Epidermal melanocyte (primary cell): Measurements from ENCODE around the gene HNF1A.

Experiments
- DNase-seq: peaks from one replicate; pipeline ENCODE4 v3.0.0; 2011; ENCODE audit warnings: low spot score; ENCODE audit not compliant: insufficient read length

Gene HNF1A

DNA sequence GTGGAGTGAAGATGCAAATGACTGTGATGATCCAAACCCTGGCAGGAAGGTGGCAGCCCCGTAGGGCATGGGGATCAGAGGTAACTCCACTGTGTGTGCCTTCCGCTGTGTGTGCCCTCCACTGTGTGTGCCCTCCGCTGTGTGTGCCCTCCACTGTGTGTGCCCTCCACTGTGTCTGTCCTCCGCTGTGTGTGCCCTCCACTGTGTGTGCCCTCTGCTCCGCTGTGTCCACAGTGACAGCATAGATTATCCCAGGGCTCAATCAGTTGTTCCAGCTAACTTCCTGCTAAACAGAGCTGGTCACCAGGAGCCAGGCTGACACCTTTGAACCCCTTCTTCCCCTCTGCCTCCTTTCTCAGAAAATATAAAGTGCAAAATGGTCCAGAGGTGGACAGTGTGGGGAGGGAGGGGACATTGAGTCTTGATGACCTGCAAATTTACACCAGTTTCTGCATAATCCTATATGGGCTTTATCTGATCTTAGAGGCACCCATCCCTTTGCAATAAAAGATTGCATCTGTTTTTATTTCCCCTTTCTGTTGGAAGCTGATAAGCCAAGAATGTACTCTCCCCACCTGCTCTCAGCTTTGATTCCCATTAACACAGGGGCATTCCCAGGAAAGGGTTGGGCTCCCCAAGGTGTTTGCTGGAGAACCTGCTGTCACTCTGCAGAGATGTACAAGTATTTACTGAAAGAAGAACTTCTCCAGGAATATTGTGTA lies 21.6 kb upstream of the HNF1A start:
- no peak for DNase-seq

DNA sequence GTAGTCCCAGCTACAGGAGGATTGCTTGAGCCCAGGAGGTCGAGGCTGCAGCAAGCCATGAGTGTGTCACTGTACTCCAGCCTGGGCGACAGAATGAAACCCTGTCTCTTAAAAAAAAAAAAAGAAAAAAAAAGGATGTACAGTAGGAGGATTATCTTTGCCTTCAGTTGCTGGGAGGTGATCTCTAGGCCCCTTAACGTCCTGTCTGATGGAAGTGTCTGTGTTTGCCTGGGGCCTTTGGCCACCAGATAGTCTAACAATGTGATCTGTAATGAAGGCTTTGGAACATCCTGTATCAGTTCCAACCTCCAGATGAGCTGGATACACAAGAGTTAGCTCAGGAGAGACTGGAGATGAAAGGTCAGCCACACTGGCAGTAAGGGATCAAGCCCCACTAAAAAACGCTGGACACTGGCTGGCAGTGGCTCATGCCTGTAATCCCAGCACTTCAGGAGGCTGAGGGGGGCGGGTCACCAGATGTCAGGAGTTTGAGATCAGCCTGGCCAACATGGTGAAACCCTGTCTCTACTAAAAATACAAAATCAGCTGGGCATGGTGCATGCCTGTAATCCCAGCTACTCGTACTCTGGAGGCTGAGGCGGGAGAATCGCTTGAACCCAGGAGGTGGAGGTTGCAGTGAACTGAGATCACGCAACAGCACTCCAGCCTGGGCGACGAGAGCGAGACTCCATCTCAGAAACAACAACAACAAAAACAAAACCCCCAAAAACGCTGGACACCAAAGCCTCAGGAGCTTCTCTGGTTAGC lies 19.0 kb upstream of the HNF1A start:
- no peak for DNase-seq

DNA sequence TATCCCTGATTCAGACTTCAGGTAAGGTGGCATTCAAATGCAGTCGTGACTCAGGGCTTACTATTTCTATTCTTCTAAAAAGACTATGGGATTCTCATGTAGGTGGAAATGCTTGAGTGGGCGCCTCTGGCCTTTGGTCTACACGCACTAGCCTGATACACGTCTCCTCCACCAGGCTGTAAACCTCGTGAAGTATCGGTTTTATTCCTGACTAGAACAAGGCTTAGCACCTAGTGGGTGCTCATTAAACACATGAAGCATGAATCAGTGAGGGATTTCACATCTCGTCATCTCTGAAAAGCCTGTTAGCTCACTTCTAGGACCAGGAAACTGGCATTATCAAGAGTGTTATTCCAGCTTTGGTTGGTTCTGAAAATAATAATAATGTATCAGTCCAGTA lies 17.7 kb upstream of the HNF1A start:
- no peak for DNase-seq

DNA sequence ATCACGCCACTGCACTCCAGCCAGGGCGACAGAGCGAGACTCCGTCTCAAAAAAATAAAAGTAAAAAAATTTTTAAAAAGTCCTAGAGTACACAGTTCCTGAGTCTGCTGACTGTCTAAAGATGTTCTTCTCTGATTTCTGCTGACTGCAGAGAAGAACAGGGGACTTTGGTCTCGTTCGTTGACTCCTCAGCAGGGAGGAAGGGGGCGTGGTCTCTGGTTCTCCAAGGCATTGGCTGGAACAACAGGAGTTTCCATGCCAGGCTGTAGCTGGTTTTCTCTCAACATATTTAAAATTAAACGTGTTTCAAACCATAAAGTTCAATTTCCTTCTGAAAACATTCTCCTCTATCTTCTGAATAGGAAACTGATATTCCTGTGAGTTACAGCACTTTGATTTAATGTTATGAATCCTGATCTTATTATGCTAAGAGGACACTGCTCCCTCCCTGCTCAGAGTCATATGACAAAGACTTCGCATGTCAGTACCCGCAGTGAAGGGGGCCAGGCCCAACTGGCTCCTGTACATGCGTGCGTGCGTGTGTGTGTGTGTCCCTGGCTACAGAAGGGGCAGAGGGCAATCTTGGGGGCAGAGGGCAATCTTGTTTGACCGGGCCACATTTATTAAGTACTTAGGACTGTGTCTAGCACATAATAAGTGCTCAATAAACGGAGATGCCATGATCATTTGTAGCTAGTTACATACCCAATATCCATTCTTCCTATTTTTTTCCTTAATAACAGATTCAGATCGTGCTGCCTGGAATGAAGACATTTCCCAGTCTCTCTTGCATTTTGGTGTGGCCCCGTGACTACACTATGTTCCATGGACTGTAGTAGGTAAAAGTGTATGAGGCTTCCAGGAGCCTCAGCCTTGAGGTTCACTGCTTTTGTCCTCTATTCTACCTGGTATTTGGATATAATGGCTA lies 16.5 kb upstream of the HNF1A start:
- DNase-seq: no peak

DNA sequence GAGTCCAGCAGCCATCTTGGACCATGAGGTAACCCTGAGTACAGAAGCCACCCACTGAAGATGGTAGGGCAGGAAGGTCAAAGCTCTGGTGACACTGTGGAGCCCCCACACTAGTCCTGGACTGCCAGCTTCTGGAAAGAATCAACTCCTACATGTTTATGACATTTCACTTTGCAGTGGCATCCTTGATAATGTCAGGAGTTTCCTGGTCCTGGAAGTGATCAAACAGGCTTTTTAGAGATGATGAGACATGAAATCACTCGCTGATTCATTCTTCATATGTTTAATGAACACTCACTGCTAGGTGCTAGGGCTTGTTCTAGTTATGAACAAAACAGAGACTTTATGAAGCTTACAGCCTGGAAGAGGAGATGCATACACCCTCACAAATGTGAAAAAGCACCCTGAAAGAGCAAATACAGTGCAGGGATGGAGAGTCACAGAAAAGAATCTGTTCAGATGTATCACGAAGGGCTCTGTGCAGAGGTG lies 15.8 kb upstream of the HNF1A start:
- DNase-seq: no peak

GRCh38 chr12:120964298-120964697 lies 14.0 kb upstream of the HNF1A start:
- DNase-seq: no peak

DNA sequence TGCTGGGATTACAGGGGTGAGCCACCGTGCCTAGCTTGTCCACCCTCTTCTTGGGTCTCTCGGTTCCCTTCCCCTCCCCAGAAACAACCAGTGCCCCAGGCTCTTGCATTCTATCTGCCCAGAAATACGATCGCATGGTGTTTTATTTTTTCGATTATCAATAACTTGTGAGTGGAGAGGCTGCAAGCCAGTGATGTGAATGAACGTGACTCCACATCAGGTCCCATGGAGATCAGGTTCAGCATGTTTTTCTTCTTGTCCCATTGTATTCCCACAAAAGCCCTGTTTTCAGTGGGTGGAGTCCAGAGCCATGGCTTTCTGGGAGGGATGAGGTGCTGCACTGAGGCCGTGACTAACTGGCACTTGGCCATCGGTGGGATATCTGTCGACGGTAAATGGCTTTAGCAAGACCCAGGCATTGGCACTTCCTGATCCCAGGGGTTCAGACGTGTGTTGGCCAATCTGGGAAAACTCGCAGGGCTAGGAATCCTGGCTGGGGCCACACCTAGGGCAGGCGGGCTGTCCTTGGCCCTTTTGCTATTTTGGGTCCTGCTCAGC lies 12.7 kb upstream of the HNF1A start:
- DNase-seq: no peak

DNA sequence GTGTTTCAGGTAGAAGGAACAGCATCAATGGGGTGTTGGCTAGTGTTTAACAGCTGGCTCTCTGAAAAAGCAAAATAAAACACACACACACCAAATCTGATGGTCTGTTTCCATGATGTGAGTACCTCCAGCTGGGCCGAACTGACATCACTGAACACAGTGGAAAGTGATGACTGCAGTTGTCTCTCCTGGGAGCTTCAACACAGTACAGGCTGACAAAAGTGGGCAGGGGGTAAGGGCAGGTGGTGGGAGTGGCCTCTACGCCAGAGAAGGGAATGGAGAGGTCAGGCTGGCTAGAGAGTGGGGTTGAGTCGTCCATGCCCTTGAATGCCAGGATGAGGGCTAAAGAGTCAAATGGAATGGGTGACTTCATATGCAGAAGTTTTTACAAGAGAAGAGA lies 8.0 kb upstream of the HNF1A start:
- no peak for DNase-seq

DNA sequence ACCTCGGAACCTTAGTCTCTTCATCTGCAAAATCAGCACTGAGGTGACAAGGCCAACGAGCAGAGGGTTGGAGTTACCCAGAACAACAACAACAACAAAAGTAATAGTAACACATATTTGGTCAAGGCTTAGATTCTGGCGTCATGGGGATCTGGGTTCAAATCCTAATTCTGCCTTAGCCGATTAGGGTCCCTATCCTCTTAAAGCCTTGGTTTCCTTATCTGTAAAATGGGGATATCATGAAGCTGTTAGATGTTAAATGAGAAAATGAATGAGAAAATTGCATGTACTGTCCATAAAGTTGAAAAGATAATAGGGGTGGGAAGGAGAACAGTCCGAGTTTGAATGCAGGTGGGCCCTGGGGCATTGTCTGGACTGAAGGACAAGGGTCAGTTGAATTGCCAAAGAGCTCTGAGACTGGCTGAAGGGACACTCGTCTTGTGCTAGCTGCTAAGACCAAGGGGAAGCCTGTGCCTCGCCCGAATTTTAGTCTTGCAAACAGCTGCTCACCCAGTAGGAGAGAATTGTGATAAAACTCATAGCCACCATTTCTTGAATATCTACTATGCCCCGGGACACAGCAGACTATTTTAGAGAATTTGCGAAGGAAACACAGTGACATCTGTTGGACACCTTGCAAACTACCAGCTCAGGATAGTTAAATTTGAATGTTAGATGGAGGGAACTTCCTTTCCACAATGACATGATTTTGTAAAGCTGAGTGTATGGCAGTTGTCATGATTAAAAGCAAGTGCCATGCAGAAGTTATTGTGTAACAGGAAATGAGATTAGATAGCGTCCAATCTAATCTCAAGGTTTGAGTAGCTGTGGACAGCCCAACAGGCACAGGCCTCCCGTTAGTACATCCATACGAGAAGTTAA lies 6.8 kb upstream of the HNF1A start:
- DNase-seq: peak; percentile 87

DNA sequence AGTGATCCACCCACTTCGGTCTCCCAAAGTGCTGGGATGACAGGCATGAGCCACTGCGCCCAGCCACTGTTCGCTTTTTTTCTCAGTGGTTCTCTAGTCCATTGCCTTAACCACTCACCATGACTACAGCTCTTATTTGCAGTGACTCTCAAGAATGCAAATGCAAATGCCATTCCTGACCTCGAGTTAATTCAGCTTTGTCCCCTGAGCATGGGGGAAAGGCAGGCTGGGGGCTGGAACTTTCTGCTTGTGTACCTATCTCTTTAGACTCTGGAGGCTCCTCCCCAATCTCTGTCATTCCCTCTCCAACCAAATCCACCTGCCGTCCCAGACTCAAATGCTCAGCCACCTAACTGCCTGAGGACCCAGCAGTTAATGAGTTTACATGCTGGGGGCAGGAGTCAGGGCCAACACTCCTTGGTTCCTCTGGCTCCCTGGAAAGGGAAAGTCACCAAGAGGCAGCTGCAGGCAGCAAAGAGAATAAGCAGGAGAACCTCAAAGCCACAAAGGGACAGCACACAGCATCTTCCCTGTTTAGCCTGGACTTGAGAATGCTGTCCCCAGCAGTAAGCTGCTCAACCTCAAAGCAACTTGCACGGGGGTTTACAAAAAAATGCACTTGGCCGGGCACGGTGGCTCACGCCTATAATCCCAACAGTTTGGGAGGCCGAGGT lies 5.3 kb upstream of the HNF1A start:
- no peak for DNase-seq

GRCh38 chr12:120977531-120978295 lies 630 bp upstream of the HNF1A start:
- no peak for DNase-seq

GRCh38 chr12:120979220-120979861 lies 998 bp downstream of the HNF1A start:
- no peak for DNase-seq

GRCh38 chr12:120979862-120980696 lies 1.7 kb downstream of the HNF1A start:
- DNase-seq: no peak

DNA sequence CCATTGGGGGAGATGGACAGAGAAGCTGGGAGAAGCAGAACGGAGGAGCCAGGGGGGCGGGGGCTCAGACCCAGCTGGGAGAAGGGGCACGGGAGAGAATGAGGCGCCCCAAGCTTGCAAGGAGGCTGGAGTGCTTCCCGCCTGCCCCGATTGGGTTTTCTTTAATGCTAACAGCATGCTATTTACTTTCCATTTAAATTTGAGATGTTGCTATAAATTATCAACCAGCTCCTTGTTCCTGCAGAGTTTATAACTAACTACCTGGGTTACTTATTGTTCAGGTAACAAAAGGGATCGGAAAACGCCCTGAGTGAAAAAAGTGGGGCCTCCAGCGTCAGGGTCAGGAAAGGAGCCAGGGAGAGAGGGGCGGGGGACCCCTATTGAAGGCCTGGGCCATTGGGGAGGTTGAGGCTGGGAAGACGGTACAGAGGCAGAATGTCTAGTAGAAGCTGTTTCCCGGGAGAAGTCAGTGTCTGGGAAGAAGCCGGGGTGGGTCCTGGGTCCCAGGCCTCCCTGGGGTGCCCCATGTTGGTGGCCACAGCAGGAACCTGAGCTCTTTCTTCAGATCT lies 2.5 kb downstream of the HNF1A start:
- no peak for DNase-seq

- no peak for DNase-seq
These were observed 3.1 kb downstream of the HNF1A start for GRCh38 chr12:120981407-120981941.

DNA sequence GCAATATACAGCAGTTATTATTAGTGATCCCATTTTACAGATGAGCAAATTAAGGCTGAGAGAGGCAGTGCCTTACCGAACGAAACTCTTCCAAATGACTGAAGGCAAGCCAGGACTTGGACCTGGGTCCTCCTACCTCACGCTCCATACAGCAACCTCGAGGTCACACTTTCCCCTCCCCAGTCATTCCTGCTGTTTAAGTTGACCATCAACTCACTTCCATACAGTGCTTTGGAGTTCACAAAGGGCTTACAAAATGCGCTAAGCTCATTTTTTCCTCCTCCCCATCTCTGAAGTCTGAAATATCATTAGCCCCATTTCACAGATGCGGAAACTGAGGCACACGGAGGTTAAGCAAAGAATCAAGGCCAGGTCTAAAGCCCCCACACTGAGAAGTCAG lies 4.3 kb downstream of the HNF1A start:
- no peak for DNase-seq

- no peak for DNase-seq
These were observed 5.4 kb downstream of the HNF1A start for GRCh38 chr12:120983759-120984158.
